GM21737 (cell line): Measurements from ENCODE around the gene LGALS3BP.
"Not testable (repeated sequence)": the region's sequence is repeated elsewhere in the genome, so short reads cannot be mapped to it uniquely, and the experiment has no call there.

ENCODE experiments used
- ATAC-seq: cut with Tn5 transposase; IDR thresholded peaks from one replicate; pipeline ENCODE4 v1.9.1; 2021; ENCODE audit warnings: mild to moderate bottlenecking, moderate library complexity; ENCODE audit not compliant: unreplicated experiment

LGALS3BP gene

GRCh38 chr17:78979780-78980623 lies at the start of gene LGALS3BP:
LGALS3BP (minus strand) TSS chr17:78979923; CDS start chr17:78977191, 2,732 bp downstream.
- ATAC-seq, result no peak

GRCh38 chr17:79028496-79029326 lies 49.0 kb upstream of the LGALS3BP start:
- ATAC-seq, result no peak

GRCh38 chr17:79027925-79028491 lies 48.3 kb upstream of the LGALS3BP start:
- no peak for ATAC-seq

DNA sequence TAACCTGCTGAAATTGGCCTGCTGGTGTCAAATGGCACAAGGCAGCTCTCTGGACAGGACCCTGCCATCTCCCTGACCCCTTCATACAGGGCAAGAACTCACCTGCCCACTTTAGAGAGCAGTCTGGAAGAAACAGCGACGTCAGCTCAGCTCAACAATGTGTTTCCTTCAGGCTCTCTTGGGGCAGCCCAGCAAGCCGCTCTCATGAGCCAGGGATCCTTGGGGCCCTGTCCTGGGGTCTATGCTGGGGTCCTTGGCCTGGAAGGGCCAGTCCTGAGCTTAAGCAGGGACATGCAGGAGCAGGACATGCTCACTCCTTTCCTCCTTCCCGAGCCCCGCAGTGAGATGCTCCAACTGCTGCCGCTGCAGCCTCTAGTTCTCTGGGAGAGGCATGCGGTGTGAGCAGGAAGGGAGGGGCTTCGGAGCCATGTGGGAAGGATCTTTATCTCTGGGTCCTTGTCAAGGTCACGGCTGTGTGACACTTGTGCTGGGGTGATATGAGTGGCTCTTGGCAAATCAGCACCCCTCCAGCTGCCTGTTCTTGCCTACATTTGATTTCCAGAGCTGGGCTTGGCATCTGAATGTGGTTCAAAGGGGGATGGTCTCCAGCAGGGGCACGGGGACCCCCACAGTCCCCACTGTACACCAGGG lies 47.7 kb upstream of the LGALS3BP start:
- ATAC-seq, result no peak

DNA sequence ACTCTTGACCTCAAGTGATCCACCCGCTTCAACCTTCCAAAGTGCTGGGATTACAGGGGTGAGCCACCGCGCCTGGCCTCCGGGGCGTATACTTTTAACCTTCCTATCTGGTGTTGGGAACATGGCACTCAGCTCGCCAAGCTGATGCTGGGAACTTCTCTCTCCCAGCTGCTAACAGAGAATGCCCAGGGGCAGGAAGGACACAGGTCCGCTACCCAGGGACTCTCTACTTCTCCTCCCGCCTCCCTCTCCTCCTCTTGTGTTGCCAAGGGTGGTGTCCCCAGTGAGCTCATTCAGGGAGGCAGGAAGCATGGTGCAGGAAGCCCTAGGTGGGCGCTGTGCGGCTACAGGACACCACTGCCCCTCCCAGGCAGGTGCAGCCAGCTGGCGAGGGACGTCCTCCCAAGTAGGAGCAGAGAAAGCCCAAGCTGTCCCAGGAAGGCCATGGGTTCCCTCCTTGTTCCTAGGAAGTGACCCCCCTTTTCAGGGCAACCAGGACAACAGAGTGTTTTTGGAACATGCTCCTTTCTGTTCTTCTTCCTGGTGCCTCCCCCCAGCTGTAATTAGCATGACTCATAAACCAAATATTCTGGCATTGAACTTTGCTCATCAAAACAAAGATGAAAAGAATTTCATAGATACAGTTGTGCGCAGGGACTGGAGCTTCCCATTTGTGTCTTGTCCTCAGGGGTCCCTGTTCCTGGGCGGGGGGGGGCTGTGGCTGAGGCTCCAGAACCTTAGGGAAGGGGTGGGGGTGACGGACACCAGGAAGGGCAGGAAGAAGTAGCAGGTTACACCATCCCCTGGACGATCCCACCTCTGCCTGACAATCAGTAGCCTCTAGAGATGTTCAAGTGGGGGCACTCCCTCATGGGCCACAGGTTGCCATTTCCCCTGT lies 46.9 kb upstream of the LGALS3BP start:
- no peak for ATAC-seq

GRCh38 chr17:79024901-79025737 lies 45.4 kb upstream of the LGALS3BP start:
- no peak for ATAC-seq

- ATAC-seq, result no peak
Observed at GRCh38 chr17:79023886-79024771, 44.4 kb upstream of the LGALS3BP start, which contains the start of gene C1QTNF1. C1QTNF1 (plus strand) TSS chr17:79024169; CDS start chr17:79043969, 19,800 bp downstream.

DNA sequence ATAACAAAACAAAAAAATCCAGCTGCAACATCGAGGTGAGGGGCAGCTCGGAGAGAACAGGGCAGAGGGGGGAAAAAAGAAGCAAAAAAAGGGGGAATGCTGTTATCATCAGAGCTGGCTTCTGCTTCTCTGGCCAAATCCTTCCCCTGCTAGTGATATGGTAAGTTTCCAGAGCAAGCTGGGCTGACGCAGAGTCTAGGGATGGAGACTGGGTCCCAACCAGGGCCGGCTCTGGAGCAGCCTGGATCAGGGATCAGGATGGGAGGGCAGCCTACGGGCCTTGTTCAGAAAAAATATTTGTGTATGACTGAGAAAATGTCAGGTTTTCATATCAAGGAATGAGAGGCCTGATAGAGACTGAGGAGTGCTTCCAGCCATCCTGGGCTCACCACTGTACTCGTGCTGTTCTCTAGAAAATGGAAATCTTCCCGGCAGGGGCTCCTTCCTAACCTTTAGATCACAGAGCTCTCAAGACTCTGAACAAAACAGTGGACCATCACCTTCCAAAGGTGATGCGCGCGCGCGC lies 43.5 kb upstream of the LGALS3BP start:
- ATAC-seq, result no peak

DNA sequence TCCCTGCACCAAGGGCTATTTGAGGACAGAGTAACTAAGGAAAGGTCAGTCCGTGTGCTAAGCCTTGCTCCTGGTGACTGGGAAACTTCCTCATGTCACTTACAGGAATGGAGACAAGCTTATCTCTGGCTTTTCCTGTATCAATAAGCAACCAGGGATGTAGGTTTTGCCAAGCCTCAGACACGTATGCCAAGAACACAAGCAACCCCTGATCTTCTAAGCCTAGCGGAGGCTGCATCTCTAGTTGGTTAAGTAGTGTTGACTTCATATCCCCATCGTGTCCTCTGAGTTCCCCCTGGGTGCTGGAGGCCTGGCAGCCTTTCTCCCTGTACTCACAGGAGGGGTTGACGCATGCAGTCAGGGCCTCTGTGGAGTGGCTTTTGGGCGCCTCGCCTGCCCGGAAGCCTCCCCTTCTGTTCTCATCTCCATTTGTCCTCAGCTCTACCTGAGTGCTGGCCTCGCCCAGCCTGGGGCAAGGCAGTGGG lies 42.8 kb upstream of the LGALS3BP start:
- ATAC-seq, result no peak

GRCh38 chr17:79021929-79022328 lies 42.2 kb upstream of the LGALS3BP start:
- not testable (repeated sequence) for ATAC-seq

DNA sequence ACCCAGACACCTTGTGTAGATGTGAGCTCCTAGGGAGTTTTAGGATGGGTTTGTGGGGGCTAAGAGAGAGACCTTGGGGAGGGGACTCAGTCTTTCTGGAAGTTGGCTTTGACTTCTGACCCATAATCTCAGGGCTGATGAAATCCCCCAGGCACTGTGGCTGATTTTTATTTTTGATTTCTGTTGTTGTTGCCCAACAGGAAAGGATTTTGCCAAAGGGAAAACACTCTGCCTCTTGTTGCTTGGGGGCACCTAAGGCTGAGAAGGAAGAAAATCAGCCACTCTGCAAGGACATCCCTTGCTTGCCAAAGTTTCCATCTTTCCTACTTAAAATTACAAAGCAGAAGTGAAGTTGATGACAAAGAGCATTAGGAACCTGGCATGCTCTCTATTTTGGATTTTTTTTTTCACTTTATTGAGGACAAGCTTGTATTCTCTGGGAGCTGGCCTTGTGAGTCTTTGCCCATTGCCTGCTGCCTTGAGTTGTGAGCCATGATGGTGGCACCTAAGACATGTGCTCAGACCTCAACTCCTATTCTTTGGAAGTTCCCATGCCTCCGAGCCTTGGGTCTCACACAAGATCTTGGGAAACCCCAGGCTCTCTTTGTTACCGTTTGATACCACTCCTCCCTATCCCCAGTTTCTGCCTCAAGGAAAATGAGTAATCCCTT lies 41.0 kb upstream of the LGALS3BP start:
- ATAC-seq, result no peak

DNA sequence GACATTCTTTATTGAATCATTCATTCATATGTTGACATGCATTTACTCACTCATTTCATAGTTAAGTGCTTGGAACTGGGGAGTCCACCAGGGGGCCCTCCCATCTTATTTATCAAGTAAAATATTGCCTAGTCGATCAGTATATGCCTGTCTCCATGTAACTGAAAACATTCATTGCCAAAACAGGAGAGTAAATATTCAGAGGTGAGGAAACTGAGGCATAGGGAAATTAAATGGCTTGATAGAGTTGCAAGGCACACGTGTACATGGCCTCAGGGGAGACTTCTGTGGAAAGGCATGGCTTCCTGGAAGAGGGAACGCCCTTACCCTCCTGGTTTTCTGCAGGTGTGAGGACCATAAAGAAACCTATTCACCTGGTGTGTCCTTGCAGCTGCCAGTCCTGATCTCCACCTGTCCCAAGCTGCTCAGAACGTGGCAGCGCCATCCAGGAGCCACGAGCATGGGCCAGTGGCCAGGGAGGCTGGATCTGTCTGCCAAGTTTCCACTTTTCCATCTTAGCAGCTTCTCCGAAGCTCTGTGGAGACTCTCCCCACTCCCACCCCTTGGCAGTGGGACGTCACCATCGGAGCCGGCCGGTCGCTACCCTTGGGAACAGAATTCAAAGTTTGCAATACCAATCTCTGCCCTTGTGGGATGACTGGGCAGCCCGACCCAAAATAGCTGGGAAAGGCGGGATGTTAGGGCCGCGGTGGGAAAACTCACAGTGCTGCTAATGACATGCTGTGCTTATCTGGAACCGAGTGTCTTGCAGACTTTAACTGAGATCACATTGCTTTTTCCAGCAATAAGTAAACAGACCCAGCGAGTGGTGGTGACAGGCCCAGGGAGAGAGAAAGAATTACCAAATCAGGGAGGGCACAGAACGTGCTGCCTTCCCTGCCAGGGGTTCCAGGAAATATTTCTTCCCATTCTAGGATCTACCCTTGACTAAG lies 40.2 kb upstream of the LGALS3BP start:
- no peak for ATAC-seq

- ATAC-seq, result no peak
Observed at GRCh38 chr17:79019261-79019631, 39.5 kb upstream of the LGALS3BP start.

GRCh38 chr17:79018370-79018695 lies 38.6 kb upstream of the LGALS3BP start:
- no peak for ATAC-seq

DNA sequence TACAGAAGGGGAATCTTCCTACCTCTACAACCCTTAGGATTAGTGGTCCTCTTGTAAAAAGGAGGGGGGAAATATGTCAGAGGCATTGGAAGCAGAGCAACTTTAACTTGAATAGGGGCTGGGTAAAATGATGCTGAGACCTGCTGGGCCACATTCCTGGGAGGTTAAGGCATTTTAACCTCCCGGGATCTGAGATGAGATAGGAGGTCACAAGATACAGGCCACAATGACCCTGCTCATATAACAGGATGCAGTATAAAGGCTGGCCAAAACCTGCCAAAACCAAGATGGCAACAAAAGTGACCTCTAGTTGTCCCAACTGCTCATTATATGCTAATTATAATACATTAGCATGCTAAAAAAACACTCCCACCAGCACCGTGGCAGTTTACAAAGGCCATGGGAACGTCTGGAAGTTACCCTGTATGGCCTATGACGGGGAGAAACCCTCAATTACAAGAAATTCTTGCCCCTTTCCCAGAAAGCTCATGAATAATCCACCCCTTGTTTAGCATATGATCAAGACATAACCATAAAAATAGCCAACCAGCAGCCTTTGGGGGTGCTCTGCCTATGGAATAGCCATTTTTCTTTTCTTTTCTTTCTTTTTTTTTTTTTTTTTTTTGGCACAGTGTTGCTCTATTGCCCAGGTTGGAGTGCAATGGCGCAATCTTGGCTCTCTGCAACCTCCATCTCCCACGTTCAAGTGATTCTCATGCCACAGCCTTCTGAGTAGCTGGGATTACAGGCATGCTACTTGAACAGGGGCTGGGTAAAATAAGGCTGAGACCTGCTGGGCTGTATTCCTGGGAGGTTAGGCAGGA lies 38.0 kb upstream of the LGALS3BP start:
- no peak for ATAC-seq
